ENCODE results near the gene DHRS7B.

GRCh38 chr17:21184570-21184969 lies 57.8 kb downstream of the DHRS7B start:
- TF ChIP-seq EP300 (IDR thresholded peaks at IDR 0.05) (no peak), CTCF (IDR thresholded peaks at IDR 0.05) (no peak), POLR2AphosphoS5 (IDR thresholded peaks at IDR 0.05) (no peak), POLR2A (IDR thresholded peaks at IDR 0.05; ENCODE audit: low read depth) (no peak)

Measured in esophagus muscularis mucosa (tissue), 4 donors.